NCI-H1417 treated with DMSO at 0.1 percent for 48 hours (cell line): ENCODE results near the gene MMD2.
"Not testable (repeated sequence)": the region's sequence is repeated elsewhere in the genome, so short reads cannot be mapped to it uniquely, and the experiment has no call there.

Source experiments
- DNase-seq: peaks from one replicate; lab custom pipeline; 2025; lab: John Stamatoyannopoulos, UW

Gene MMD2

DNA sequence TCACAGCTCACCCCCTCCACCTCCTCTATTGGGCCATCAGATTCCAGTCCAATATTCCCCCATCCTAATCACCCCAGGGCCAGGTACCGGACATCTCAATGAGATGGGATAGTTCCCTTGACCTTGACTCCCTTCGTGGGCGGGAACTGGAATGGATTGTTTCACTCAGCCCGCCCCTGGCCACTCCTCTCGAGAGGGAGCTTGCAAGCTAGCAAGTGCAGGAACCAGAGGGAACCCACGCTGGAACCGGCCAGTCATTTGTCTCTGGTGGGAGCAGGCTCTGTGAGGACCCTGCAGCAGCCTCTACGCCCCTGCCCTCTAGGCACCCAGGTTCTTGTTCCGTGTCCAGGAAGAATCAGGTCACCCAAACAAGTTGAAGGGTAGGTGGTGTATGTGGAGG is 64.5 kb downstream of the MMD2 start:
- no peak for DNase-seq

DNA sequence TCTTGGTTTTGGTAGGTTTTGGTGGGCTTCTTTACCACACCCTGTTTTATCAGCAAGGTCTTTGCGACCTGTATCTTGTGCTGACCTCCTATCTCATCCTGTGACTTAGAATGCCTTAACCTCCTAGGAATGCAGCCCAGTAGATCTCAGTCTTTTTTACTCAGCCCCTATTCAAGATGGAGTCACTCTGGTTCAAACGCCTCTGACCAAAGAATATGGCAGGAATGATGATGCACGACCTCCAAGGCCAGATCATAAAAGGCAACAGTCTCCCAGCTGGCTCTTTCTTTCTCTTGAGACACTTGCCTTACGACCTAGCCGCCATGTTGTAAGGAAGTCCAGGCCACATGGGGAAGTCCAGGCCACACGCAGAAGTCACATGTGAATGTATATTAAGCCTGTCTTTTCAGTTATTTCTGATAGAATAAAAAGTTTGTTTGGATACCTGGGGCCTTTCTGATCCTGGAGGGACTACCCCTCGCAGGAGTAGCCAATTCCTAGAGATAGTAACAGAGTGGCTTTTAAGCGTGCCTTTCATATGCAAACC is 65.0 kb downstream of the MMD2 start:
- DNase-seq = no peak

DNA sequence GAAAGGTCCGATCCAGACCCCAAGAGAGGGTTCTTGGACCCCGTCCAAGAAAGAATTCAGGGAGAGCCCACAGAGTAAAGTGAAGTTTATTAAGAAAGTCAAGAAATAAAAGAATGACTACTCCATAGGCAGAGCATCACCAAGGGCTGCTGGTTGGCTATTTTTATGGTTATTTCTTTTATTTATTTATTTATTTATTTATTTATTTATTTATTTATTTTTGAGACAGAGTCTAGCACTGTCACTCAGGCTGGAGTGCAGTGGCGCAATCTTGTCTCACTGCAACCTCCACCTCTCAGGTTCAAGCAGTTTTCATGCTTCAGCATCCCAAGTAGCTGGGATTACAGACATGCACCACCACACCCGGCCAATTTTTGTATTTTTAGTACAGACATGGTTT is 65.8 kb downstream of the MMD2 start:
- DNase-seq = not testable (repeated sequence)

DNA sequence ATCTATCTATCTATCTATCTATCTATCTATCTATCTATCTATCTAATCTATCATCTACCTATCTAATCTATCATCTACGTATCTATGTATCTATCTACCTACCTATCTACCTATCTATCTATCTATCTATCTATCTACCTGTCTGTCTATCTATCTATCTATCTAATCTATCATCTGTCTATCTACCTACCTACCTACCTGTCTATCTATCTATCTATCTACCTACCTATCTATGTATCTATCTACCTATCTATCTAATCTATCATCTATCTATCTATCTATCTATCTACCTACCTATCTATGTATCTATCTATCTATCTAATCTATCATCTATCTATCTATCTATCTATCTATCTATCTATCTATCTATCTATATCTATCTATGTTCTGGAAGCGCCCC is 67.5 kb downstream of the MMD2 start:
- not testable (repeated sequence) for DNase-seq

DNA sequence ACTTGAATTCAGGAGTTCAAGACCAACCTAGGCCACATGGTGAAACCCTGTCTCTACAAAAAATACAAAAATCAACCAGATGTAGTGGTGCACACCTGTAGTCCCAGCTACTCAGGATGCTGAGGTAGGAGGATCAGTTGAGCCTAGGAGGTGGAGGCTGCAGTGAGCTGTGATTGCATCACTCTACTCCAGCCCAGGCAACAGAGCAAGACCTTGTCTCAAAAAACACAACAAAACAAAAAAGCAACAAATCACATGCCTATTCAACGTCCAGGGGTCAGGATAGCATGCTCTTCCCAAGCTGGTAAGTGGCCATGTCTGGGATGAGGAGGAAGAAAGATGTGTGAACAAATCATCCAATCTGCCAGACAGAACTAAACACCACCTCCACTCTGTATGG is 69.3 kb downstream of the MMD2 start:
- no peak for DNase-seq

DNA sequence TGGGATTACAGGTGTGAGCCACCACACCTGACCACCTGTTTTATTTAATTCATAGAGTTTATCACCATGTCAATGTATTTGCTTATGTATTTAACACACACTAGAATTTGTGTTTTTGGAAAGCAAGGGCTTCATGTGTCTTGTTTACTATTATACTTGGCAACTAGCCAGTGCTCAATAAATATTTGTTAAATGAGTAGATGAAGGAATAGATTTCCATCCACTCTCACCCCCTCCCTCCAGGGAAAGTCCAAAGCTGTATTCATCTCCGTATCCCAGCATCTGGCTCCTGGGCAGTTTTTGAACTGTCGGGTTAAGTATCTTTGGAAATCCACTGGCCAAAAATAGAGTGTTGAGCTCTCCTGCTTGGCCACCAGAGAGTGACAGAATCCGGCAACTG is 70.8 kb downstream of the MMD2 start:
- no peak for DNase-seq

DNA sequence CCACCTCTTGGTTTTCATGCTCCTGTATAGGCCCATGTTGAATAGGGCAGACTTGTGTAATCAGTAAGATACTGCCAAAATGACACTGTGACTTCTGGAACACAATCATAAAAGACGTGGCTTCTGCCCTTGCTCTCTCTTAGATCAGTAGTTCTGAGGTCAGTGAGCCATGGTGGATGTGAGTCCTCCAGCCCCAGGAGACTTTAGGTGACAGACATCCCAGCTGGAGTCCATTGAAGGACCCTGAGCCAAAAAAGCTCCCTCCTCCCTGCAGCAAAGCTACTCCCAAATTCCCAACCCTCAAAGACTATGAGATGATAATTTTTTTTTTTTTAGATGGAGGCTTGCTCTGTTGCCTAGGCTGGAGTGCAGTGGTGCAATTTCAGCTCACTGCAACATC is 72.3 kb downstream of the MMD2 start:
- DNase-seq = no peak

DNA sequence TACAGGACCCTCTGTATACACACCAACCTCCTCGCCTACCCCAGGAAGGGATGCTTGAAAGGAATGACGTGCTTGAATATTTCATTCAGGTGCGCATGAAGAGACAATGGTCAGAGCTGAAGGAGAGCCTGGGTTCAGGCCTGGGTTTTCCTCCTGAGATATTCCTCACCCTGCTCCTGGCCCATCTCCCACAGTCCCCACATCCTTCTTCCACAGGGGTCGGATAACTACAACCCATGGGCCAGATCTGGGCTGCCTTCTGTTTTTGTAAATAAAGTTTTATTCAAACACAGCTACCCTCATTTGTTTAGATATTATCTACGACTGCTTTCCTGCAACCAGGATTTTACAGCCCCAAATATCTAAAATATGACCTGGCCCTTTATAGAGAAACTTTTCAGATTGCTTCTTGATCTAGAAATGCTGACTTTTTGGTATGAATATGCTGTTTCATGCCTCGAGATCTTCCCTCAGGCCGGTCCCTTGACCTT is 73.6 kb downstream of the MMD2 start:
- DNase-seq = no peak

DNA sequence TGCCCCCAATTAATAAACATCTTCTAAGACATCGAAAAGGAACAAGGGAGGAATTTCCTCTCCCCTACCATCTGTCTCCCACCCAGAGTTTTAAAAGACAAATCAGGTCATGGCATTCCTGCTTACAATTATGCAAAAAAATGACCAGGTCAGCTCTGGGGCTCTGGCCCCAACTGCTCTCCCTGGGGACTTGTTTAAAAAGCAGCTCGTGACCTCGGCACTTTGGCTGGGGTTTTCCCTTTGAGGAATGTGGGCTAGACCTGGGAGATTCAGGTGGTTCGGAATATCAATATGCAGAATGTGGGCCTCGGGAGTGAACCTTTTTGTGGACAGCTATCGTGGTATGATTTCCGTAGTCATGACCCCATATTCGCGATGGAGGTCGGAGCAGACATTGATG is 74.8 kb downstream of the MMD2 start:
- DNase-seq = no peak

DNA sequence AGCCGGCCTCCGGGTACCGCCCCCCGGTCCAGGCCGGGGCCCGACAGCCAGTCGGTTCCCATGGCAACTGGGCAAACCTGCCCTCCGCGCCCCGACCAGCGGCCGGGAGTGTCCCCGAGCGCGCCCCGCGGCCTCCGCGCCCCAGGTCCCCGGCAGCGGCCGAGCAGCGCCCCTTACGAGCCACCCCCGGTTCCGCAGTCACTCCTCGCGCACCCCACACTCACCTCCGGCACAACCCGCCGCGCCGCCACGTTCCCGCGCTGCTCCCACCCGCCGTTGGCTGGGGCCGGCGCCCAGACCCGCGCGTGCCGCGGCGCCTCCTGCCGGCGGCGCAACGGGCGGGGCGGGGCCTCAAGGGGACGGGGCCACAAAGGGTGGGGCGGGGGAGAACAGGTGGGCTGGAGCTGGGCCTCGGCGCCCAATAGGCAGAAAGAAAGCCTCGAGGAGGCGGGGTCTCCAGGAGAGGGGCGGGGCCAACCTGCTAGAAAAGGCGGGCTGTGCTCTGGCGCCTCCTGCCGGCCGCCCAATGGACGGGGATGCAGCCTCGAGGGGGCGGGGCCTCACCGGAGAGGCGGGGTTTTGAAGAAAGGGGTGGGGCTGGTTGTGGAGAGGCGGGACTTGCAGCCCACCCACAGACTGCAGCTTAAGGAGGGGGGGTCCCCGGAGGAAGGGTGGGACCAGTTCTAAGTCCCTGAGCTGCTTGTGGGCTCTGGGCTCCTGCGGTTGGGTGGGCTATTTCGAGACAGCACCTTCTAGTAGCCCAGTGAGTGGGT is 75.4 kb downstream of the MMD2 start, which contains the start of gene RADIL:
Gene RADIL (minus strand): TSS at position 345 of the 773 bp plus-strand sequence. CDS start 5,577 bp downstream, outside the sequence.
- peak; percentile 69 for DNase-seq

DNA sequence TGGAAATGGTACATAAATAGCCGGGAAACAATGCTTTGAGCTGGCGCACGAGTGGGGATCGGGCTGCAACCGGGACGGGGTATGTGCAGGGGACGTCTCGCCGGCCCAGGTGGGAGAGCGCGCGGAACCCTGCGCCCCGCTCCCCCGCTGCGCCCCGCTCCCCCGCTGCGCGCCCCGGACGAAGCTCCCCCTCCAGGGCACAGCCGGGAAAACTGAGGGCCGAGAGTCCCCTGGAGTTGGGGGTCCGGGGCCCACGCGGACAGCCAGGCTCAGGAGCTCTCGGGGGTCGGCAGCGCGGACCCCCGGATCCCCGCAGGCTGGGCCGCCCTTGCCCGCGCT is 76.0 kb downstream of the MMD2 start:
- no peak for DNase-seq

DNA sequence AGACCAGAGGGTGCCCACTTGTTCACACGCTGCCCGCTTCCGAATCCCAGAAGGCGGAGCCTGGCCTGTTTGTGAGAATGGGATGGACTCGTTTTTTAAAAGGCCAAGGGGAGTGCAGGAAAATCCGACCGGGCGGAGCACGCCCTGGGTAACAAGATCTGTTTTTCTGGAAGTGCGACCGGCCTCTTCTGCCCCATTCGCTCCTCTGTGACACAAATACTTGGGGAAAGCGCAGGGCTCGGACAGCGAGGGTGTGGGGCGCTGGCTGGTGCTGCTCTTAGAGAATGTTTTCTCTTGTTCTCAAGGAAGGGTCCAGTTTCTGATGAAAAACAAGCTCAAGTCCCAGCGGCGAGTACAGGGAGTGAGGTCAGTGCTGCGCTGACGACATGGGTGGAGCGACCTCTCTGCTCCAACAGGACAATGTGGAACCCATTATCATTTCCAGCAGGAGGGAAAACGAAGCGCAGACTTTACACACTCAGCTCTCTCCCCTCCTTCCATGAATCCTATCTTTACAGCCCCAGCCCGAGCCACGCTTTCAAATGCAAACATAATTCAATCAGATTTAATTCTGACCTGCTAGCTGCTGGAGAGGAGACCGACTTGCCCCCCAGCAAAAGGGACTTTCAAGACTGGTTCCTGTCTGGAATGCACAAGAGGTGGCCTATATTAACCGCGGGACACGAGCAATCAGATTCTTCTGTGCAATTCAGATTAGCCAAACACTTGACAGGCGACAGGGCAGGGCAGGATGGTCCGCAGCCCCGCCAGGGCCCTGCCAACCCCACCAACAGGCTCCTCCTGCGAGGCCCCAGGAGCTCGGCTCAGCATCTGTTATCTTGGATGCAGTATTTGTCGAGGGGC is 76.6 kb downstream of the MMD2 start:
- DNase-seq = peak; percentile 26

DNA sequence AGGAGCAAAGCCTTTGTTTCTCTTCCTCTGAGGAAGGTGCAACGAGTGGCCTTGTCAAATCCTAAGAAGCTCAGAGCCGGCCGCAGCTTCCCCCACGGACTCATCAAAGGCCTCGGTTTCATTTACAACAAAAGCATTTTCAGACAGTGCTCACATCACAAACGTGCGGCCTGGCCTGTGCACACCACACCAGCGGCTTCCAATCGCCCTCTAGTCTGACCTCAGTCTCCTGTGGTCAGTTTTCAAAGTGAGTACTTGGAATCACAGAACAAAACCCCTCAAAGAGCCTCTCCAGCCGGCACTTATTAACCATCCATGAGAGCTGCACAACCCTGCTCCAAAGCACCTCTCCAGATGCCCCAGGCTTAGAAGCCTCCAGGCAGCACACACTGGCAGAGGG is 78.8 kb downstream of the MMD2 start:
- DNase-seq = no peak

DNA sequence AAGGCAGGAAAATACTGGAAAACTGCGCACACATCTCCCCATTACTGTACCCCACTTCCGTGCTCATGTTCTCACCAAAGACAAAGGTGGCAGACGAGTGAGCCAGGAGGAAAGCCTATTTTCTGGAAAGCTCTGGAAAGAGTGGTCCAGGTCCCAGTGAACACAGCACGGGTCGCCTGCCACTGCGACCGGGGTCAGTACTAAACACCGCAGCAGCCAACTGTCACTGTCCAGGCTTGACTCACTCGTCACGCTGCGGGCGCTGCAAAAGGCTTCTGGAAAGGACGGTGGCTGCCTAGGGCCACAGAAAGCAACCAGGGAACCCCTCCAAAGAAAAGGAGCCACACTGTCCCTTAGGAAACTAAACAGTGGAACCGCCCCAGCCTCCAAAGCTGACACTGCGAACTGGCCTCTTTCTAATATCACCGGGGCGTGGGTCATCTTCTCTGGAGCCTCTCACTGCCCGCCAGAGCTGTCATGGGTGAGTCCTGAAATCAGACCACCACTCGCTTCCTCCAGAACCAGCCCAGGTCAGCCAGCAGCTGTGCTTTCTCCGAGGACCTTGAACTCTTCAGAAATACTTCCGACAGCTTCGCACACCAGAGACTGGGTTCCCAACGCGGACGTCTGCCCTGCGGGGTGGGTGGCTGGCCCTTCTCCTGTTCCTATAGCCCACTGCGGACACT is 79.4 kb downstream of the MMD2 start:
- no peak for DNase-seq

DNA sequence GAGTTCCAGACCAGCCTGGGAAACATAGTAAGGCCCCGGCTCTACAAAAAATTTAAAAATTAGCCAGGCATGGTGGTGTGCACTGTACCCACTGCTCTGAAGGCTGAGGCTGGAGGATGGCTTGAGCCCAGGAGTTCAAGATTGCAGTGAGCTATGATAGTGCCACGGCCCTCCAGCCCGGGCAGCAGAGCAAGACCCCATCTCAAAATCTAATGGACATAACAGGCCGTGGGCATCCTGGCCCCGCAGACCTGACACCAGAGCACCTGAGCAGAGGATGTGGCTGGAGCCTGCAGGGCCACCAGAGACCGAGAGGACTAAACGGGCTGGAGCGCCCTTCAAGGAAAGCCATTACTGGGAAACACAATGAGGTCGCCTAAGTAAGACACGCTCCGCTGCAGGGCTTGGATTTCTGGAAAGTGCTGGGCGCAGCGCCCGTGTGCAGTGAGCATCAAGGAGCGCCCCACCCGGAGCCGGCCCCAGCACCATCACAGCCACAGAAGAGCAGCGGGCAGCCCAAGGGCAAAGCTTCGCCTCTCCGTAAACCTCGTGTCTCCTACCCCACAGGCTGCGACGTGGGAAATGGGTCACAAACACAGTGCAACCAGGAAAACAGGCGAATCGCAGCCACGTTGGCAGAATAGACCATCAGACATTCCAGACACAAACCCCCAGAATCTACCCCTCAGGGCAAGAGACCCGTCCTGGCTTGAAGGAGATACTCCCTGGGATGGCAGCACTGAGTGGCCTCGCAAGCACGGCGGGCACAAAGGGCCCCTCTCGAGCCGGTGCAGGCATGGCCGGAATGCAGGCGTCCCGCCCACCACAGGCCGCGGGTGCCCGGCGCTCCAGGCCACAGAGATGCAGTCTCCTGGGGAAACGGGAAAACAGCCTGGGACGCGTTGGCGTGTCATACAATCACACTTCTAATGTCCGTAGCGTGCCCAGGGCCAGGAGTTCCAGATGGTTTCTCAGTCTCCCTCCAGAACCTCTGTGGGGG is 80.4 kb downstream of the MMD2 start:
- DNase-seq = no peak

DNA sequence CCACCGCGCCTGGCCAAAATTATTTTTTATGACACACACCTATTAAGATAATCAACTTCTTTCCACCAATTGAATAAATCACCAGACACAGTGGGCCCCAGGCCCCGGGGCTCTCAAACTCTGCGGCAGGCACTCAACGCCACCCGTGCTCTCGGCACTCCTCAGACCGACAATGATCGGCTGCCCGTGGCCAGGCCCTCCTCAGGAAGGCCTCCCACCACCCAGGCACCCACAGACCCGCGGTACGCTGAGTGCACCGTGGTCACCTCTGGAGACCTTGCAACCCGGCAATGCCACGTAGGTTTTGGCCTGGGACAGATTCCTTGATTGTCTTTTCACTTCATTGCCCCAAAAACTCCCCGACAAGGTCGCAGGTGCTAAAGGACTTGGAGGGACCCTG is 82.4 kb downstream of the MMD2 start:
- DNase-seq = no peak

DNA sequence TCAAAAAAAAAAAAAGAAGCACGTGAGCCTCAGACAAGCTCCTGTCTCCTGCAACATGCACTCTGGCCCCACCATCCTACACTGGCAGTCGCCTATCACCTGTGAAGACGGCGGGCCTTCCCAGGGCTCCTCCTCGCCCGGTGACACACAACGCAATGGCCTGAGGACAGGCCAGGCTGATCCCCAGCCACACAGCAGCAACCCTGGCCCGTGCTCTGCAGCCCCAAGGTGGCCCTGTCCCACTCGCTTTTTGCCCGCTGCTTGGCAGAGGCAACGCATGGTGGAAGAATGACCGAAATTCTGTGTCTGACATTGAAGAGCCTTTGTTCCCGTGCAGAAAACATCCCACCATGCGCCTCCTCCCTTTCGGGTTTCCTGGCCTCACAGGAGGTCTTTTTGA is 83.6 kb downstream of the MMD2 start:
- no peak for DNase-seq

DNA sequence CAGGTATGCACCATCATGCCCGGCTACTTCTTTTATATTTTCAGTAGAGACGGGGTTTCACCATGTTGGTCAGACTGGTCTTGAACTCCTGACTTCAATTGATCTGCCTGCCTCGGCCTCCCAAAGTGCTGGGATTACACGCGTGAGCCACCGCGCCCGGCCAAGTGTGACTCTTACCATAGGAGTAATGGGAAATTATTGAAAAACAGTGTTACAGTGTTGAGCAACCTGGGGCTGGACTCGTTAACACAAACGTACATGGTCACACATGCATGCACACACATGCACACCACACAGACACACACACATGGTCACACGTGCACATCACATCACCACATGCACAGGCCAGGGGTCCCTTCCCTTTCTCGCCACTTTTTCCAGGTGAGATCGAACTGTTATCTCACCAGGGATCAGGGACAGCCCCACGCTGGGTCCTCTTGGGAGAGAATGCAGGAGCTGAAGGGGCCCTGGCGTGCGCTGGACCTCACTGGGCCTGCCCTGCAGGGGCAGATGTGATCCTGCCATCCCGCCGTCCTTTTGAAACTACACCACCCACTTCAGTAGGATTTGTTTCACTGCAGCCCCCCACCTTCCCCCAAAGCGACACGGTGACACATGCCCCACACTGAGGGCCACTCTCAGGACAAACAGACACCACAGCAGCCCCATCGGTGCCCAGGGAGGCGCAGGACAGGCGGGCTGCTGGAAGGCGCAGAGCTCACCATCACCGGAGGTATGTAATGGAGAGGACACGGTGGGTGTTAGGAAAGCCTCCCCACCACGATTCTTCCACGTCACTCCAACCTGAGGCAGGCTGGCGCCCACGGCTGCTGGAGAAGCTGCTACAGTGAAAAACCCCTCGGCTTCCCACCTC is 85.7 kb downstream of the MMD2 start:
- no peak for DNase-seq

DNA sequence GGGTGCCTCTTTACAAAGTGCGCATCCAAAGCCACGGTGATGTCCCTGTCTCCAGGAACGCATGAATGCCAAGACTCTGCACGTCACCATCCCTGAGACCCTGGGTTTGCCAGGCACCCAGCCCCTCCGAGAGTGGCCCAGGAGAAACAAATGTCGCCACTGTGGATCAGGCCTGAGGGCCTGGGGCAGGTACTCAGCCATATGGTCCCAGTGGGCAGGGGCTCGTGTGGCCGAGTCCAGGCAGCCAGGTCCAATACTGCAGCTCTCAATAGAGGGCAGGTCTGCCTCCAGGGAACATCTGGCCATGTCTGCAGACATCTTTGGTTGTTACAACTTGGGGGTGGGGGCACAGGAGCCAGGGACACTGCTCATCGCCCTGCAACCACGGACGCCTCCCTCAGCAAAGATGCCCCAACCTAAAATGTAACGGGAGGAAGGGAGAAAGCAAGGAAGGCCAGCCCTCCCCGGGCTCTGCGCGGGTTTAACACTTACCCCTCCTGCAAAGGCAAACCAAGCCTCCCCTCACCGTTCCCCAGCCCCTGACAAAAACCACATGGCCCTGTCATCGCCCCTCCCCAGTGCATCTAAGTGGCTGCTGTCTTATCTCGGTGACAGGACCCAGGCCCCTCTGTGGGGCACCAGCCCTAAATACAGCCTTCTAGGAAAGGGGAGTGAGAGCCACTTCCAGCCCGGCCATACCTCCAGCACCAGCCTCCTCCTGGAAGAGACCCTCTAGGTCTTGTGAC is 86.9 kb downstream of the MMD2 start:
- no peak for DNase-seq
